CD14-positive monocyte (primary cell): ENCODE measurements around the gene COL4A2. TPM values are rescaled to one million over a fixed set of nuclear protein-coding genes. Genes with fewer than 3 reads are reported as not detected.

Experiments used
- DNase-seq, 3 donors: peaks; one replicate each; pipeline ENCODE4 v3.0.0-alpha.2; 2011 to 2022
- H2AFZ ChIP-seq: 2 replicates; pipeline ENCODE4 v1.6.0; 2012; ENCODE audit warnings: mild to moderate bottlenecking, low read depth, low read length, inconsistent platforms; ENCODE audit not compliant: insufficient read depth, poor library complexity, severe bottlenecking
- H3K27ac ChIP-seq, 2 donors: 1 replicate in 1 of 2; 2 replicates in 1 of 2; pipeline ENCODE4 v1.5.1; 2012 to 2013; ENCODE audit warnings: low read length in 2 of 2, control low read depth in 1 of 2, inconsistent platforms in 1 of 2, low read depth in 1 of 2, mild to moderate bottlenecking in 1 of 2
- H3K27me3 ChIP-seq, 2 donors: one replicate each; pipeline versions ENCODE4 v1.6.0 to v1.6.1; 2011 to 2013; ENCODE audit warnings: low read length in 2 of 2; ENCODE audit not compliant: control insufficient read depth in 2 of 2, insufficient read depth in 2 of 2
- H3K36me3 ChIP-seq, 2 donors: replicated peaks in 1 of 2; 1 replicate in 1 of 2; 2 replicates in 1 of 2; pipeline versions ENCODE4 v1.5.1 to v1.6.1; 2012 to 2013; ENCODE audit warnings: low read length in 2 of 2, control low read depth in 1 of 2, inconsistent platforms in 1 of 2, mild to moderate bottlenecking in 1 of 2; ENCODE audit not compliant: insufficient read depth in 2 of 2, control insufficient read depth in 1 of 2
- H3K4me1 ChIP-seq, 2 donors: 1 replicate in 1 of 2; 2 replicates in 1 of 2; pipeline versions ENCODE4 v1.5.1 to v1.6.1; 2012 to 2013; ENCODE audit warnings: low read length in 2 of 2, control low read depth in 1 of 2, inconsistent platforms in 1 of 2, mild to moderate bottlenecking in 1 of 2, moderate library complexity in 1 of 2; ENCODE audit not compliant: insufficient read depth in 2 of 2, control insufficient read depth in 1 of 2
- H3K4me2 ChIP-seq: replicated peaks from 2 replicates; pipeline ENCODE3; 2012; ENCODE audit warnings: low read length, moderate library complexity, mild to moderate bottlenecking; ENCODE audit not compliant: poor library complexity, severe bottlenecking; ENCODE audit errors: extremely low read depth
- H3K4me3 ChIP-seq, 3 experiments: fragments of 200-600 bp in 1 of 3; sonication (generic) in 1 of 3; replicated peaks in 1 of 3; 1 replicate in 2 of 3; 2 replicates in 1 of 3; pipeline ENCODE4 v1.5.1; 2011 to 2013; ENCODE audit warnings: low read length in 3 of 3, mild to moderate bottlenecking in 3 of 3, control low read depth in 2 of 3, low read depth in 2 of 3, inconsistent platforms in 1 of 3, moderate library complexity in 1 of 3
- H3K79me2 ChIP-seq: 2 replicates; pipeline ENCODE4 v1.6.0; 2012; ENCODE audit warnings: mild to moderate bottlenecking, control low read depth, inconsistent platforms, low read length, moderate library complexity; ENCODE audit not compliant: insufficient read depth
- H3K9ac ChIP-seq: 2 replicates; pipeline ENCODE4 v1.6.0; 2017; ENCODE audit warnings: low read length, mild to moderate bottlenecking; ENCODE audit not compliant: insufficient read depth, poor library complexity, severe bottlenecking
- H3K9me3 ChIP-seq, 2 donors: replicated peaks in 1 of 2; 1 replicate in 1 of 2; 2 replicates in 1 of 2; pipeline versions ENCODE4 v1.5.1 to v1.6.1; 2012 to 2013; ENCODE audit warnings: low read length in 2 of 2, control low read depth in 1 of 2; ENCODE audit not compliant: control insufficient read depth in 1 of 2, insufficient read depth in 1 of 2
- H4K20me1 ChIP-seq: 2 replicates; pipeline ENCODE4 v1.6.0; 2012; ENCODE audit warnings: mild to moderate bottlenecking, low read length, control low read depth, moderate library complexity; ENCODE audit not compliant: insufficient read depth
- H3K27ac Mint-ChIP-seq, 7 donors: one replicate each; pipeline ENCODE4 v1.8.0; 2020; ENCODE audit warnings: mild to moderate bottlenecking in 7 of 7, mixed read lengths in 7 of 7, moderate library complexity in 6 of 7, inconsistent platforms in 2 of 7
- H3K27me3 Mint-ChIP-seq, 3 donors: one replicate each; pipeline ENCODE4 v1.8.0; 2021 to 2022; ENCODE audit warnings: low read depth in 3 of 3, mild to moderate bottlenecking in 3 of 3, mixed read lengths in 3 of 3, moderate library complexity in 3 of 3, inconsistent platforms in 1 of 3
- H3K36me3 Mint-ChIP-seq, 2 donors: one replicate each; pipeline ENCODE4 v1.8.0; 2020; ENCODE audit warnings: mixed read lengths in 2 of 2, inconsistent platforms in 1 of 2, mild to moderate bottlenecking in 1 of 2
- H3K4me1 Mint-ChIP-seq: one replicate; pipeline ENCODE4 v1.8.0; 2020; ENCODE audit warnings: mild to moderate bottlenecking, mixed read lengths
- H3K4me3 Mint-ChIP-seq, 2 donors: one replicate each; pipeline ENCODE4 v1.8.0; 2020; ENCODE audit warnings: mild to moderate bottlenecking in 2 of 2, mixed read lengths in 2 of 2, moderate library complexity in 1 of 2
- H3K9me3 Mint-ChIP-seq, 7 donors: one replicate each; pipeline ENCODE4 v1.8.0; 2020 to 2022; ENCODE audit warnings: mixed read lengths in 7 of 7, mild to moderate bottlenecking in 6 of 7, moderate library complexity in 6 of 7, inconsistent platforms in 2 of 7
- CTCF ChIP-seq: fragments of 200-600 bp; IDR thresholded peaks from one replicate; pipeline ENCODE4 v1.8.0; 2022; ENCODE audit warnings: antibody characterized with exemption, mild to moderate bottlenecking
- WGBS: methylation state at CpG from one replicate; pipeline ENCODE4 v1.1.5; 2013; ENCODE audit warnings: missing lambda C conversion rate; ENCODE audit not compliant: insufficient coverage; 5-methylcytosine and 5-hydroxymethylcytosine counted together
- intact Hi-C, 2 donors: fragments of 100-400 bp; cut with micrococcal nuclease; formaldehyde crosslinking; loops; one replicate each; pipeline versions ENCODE4 v1.15.0 to v1.15.1; 2023
- polyA plus RNA-seq, 3 donors: library from polyadenylated mRNA; depleted of rRNA in 1 of 3; unstranded in 2 of 3; stranded (reverse) in 1 of 3; fragments of 300-500 nt in 2 of 3; fragments of >200 nt in 1 of 3; fragmentation: Illumina TruSeq in 2 of 3; gene quantifications; 1 replicate in 2 of 3; 2 replicates in 1 of 3; pipeline ENCODE4 v1.2.3, GENCODE V29; 2012 to 2021

COL4A2 gene
- polyA plus RNA-seq, 3 donors: not detected

- peaks cover 19% of the 10 kb centered on the region for H3K79me2 ChIP-seq
- H3K36me3 ChIP-seq: peaks cover 5 to 10% of the 10 kb centered on the region in 2 donors
- H3K27me3 ChIP-seq: no peaks in the 10 kb centered on the region
- Mint-ChIP-seq H3K4me1 (peaks cover 65% of the 10 kb centered on the region), H3K9me3 (peaks cover 0 to 1% (median 0%) of the 10 kb centered on the region in 7 donors), H3K27me3 (peaks cover 0 to 5% (median 3%) of the 10 kb centered on the region in 3 donors), H3K4me3 (peak overlapping the region in 1 of 2 donors; percentile 60), H3K36me3 (peaks cover 26 to 36% of the 10 kb centered on the region in 2 donors), H3K27ac (peak overlapping the region in 3 of 7 donors; percentile 35 to 98 (median 57))
- intact Hi-C loops: no loop called here
- H3K4me3 ChIP-seq: peak overlapping the region in 1 of 3 experiments; percentile 33
- no peak overlapping the region for H3K27ac ChIP-seq
- DNase-seq: no peak
- 63% methylated on average over 8 of the region's 11 CpGs for WGBS
- H3K9ac ChIP-seq: no peak overlapping the region
- no peak overlapping the region for H2AFZ ChIP-seq
- peak overlapping the region; percentile 23 for H3K4me2 ChIP-seq
- H3K4me1 ChIP-seq: peaks cover 60 to 62% of the 10 kb centered on the region in 2 donors
- H3K9me3 ChIP-seq: no peaks in the 10 kb centered on the region
- peaks cover 16% of the 10 kb centered on the region for H4K20me1 ChIP-seq
- no peak for TF ChIP-seq CTCF
Measured at GRCh38 chr13:110518571-110518970, 211.5 kb downstream of the COL4A2 start.

- H3K36me3 Mint-ChIP-seq: peaks cover 31 to 41% of the 10 kb centered on the region in 2 donors
- Histone ChIP-seq H3K27me3 (no peaks in the 10 kb centered on the region), H4K20me1 (peaks cover 18% of the 10 kb centered on the region), H3K4me2 (peak overlapping the region; percentile 23), H3K27ac (no peak overlapping the region), H3K79me2 (peaks cover 24% of the 10 kb centered on the region), H3K4me3 (peak overlapping the region in 1 of 3 experiments; percentile 54), H3K9me3 (no peaks in the 10 kb centered on the region), H3K4me1 (peaks cover 65 to 67% of the 10 kb centered on the region in 2 donors), H3K36me3 (peaks cover 7 to 15% of the 10 kb centered on the region in 2 donors), H3K9ac (no peak overlapping the region), H2AFZ (no peak overlapping the region)
- H3K9me3 Mint-ChIP-seq: peaks cover 0 to 1% (median 0%) of the 10 kb centered on the region in 7 donors
- H3K27me3 Mint-ChIP-seq: peaks cover 0 to 3% (median 3%) of the 10 kb centered on the region in 3 donors
- no peak for DNase-seq
- TF ChIP-seq CTCF: no peak
- H3K4me1 Mint-ChIP-seq: peaks cover 69% of the 10 kb centered on the region
- intact Hi-C loops: no loop called here
- WGBS: 95% methylated on average over 16 of the region's 16 CpGs
- H3K27ac Mint-ChIP-seq: peak overlapping the region in 6 of 7 donors; percentile 78 to 99 (median 97)
- H3K4me3 Mint-ChIP-seq: no peak overlapping the region
Measured at GRCh38 chr13:110519046-110519445, 212.0 kb downstream of the COL4A2 start.
